Measurements from ENCODE around the gene ACSM5.

The ACSM5 gene

DNA sequence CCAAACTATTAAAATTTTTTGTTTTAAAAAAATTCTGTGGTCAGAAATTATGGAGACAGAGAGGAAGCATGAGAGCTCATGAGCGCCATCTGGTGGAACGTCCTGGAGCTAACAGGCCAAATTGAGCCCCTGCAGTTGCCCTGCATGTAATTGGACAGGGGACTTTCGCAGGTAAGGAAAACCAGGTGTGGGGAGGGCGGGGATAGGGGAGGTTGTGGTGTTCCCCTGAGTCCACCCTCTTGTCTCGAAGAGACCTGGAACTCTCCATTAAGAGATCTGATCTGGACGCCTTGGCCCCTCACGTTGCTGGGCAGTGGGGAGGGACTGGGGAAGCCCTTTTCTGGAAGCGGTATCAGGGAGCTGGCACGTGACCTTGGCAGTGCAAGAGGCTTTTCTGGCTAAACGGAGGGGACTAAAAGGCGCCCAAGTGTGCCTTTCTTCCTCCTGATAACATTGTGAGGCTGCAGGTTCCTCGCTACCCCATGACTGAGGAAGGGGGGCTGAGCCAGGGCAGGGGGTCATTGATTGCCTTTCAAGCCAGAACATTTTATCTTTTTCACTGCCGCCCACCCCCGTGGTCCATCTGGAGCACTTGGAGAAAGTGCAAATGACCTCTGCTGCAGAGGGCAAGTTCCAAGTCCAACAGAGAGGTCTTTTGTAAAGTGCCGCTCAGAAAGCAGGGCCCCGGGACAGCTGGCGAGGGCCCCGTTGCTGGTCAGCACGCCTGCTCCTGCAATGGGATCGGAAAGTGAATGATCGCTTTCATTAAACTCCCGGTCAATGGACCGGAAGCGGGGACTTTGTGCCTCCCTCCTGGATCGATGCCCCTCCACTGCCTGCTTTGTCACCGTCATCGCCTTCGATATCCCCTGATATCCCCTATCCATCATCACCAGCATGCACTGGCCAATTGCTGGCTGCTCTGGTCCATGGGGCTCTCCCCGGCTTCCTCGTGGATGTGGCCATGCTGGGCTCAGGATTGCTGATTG, 23.2 kb upstream of the ACSM5 start:
- Histone ChIP-seq H3K4me1 (ENCODE audit: control insufficient read depth, insufficient read depth, low read length) (no peaks in the 10 kb centered on the region), H3K36me3 (ENCODE audit: insufficient read depth, low read length) (no peaks in the 10 kb centered on the region), H3K4me2 (ENCODE audit: low read length) (no peak overlapping the region), H3K27me3 (ENCODE audit: control insufficient read depth, insufficient read depth, low read length) (peaks cover 5% of the 10 kb centered on the region), H3K4me3 (ENCODE audit: low read length) (no peak overlapping the region), H3K9me3 (replicated peaks; ENCODE audit: low read length) (no peaks in the 10 kb centered on the region), H3K9ac (ENCODE audit: low read depth, low read length) (no peak overlapping the region)

GRCh38 chr16:20387978-20388377, 21.4 kb upstream of the ACSM5 start:
- Histone ChIP-seq H3K9me3 (replicated peaks; ENCODE audit: low read length) (no peaks in the 10 kb centered on the region), H3K36me3 (ENCODE audit: insufficient read depth, low read length) (no peaks in the 10 kb centered on the region), H3K4me2 (ENCODE audit: low read length) (no peak overlapping the region), H3K4me1 (ENCODE audit: control insufficient read depth, insufficient read depth, low read length) (no peaks in the 10 kb centered on the region), H3K27me3 (ENCODE audit: control insufficient read depth, insufficient read depth, low read length) (peaks cover 5% of the 10 kb centered on the region), H3K4me3 (ENCODE audit: low read length) (no peak overlapping the region), H3K9ac (ENCODE audit: low read depth, low read length) (no peak overlapping the region)

DNA sequence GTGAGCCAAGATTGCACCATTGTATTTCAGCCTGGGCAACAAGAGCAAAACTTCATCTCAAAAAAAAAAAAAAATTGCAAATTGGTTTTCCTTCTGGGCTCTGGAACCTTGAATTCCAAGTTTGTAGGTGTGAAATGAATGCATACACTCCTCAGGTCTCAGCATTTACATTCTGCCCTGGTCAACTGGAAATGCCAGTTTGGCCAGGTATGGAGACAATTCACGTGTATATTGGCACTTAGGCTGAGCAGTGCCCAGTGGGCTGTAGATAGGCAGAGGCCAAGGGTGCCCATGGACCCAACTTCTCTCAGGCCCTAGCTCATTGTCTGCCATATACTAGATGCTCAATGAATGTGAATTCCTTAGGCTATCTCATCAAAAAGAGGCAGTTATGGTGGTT, 20.5 kb upstream of the ACSM5 start:
- H3K27me3 ChIP-seq (ENCODE audit: control insufficient read depth, insufficient read depth, low read length): peaks cover 5% of the 10 kb centered on the region
- no peaks in the 10 kb centered on the region for H3K36me3 ChIP-seq (ENCODE audit: insufficient read depth, low read length)
- H3K9me3 ChIP-seq (replicated peaks; ENCODE audit: low read length): no peaks in the 10 kb centered on the region
- no peaks in the 10 kb centered on the region for H3K4me1 ChIP-seq (ENCODE audit: control insufficient read depth, insufficient read depth, low read length)
- no peak overlapping the region for H3K9ac ChIP-seq (ENCODE audit: low read depth, low read length)
- H3K4me2 ChIP-seq (ENCODE audit: low read length): no peak overlapping the region
- H3K4me3 ChIP-seq (ENCODE audit: low read length): no peak overlapping the region

- H3K4me1 ChIP-seq (ENCODE audit: control insufficient read depth, insufficient read depth, low read length): no peaks in the 10 kb centered on the region
- no peaks in the 10 kb centered on the region for H3K9me3 ChIP-seq (replicated peaks; ENCODE audit: low read length)
Measured at GRCh38 chr16:20391045-20391444, 18.3 kb upstream of the ACSM5 start.

DNA sequence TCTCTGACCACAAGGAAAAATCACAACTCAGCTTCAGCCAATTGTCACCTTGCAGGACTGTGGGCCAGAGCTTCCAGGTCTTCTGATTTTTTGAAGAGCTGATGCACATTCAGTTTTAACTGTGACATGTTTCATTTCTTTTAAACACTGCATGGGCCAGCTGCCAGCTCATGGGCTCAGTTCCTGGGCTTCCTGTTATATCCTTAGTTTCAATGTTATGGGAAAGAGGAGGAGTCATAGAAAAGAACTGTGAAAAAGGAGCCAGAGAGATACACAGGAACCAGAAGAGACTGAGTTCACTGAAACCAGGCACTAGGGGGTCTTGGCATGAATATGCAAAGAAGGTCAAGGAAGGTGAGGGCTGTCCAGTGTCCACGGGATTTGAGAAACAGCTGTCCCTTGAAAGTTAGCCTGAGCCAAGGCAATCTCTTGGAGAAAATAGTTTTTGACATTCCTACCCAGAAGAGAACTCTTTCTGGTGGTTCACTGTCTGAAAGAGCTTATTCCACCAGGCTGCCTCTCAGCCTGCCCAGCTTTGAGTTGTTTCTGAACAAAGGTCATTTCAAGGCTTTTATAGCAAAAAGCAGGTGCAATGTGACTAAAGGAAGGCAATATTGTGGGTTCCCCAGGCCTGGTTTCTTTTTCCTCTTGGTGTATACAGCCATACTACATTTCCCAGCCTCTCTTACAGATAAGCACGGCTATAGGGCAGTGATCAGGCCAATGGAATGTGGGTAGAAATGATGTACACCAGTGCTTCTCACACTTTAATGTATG, 15.3 kb upstream of the ACSM5 start:
- Histone ChIP-seq H3K4me1 (ENCODE audit: control insufficient read depth, insufficient read depth, low read length) (no peaks in the 10 kb centered on the region), H3K27me3 (ENCODE audit: control insufficient read depth, insufficient read depth, low read length) (no peaks in the 10 kb centered on the region), H3K36me3 (ENCODE audit: insufficient read depth, low read length) (no peaks in the 10 kb centered on the region), H3K4me2 (ENCODE audit: low read length) (no peak overlapping the region), H3K4me3 (ENCODE audit: low read length) (no peak overlapping the region), H3K9ac (ENCODE audit: low read depth, low read length) (no peak overlapping the region), H3K9me3 (replicated peaks; ENCODE audit: low read length) (no peaks in the 10 kb centered on the region)

More at GRCh38 chr16:20391045-20391444, 18.3 kb upstream of the ACSM5 start:
- Histone ChIP-seq H3K9ac (ENCODE audit: low read depth, low read length) (no peak overlapping the region), H3K27me3 (ENCODE audit: control insufficient read depth, insufficient read depth, low read length) (peaks cover 5% of the 10 kb centered on the region), H3K4me2 (ENCODE audit: low read length) (no peak overlapping the region), H3K4me3 (ENCODE audit: low read length) (no peak overlapping the region), H3K36me3 (ENCODE audit: insufficient read depth, low read length) (no peaks in the 10 kb centered on the region)

GRCh38 chr16:20395946-20396345, 13.4 kb upstream of the ACSM5 start:
- Histone ChIP-seq H3K4me2 (ENCODE audit: low read length) (no peak overlapping the region), H3K9me3 (replicated peaks; ENCODE audit: low read length) (no peaks in the 10 kb centered on the region), H3K36me3 (ENCODE audit: insufficient read depth, low read length) (no peaks in the 10 kb centered on the region), H3K4me3 (ENCODE audit: low read length) (no peak overlapping the region), H3K9ac (ENCODE audit: low read depth, low read length) (no peak overlapping the region), H3K4me1 (ENCODE audit: control insufficient read depth, insufficient read depth, low read length) (no peaks in the 10 kb centered on the region), H3K27me3 (ENCODE audit: control insufficient read depth, insufficient read depth, low read length) (no peaks in the 10 kb centered on the region)

DNA sequence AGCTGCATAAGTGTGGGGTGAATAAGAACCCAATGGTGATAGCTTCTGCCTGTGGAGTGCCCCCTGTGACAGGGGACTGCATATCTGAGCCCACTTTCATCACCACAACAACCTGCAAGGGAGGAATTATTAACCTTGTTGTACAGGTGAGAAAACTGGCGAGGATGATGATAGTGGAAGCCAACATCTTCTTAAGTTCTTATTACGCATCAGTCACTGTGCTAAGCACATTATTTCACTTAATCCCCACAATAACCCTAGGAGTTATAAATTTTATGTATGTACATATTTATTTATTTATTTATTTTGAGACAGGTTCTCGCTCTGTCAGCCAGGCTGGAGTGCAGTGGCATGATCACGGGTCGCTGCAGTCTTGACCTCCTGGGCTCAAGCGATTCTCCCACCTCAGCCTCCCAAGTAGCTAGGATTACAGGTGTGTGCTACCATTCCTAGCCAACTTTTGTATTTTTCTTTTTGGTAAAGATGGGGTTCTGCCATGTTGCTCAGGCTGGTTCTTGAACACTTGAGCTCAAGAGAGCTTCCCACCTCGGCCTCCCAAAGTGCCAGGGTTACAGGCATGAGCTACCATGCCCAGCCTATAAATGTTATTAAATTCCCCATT, 12.4 kb upstream of the ACSM5 start:
- Histone ChIP-seq H3K4me3 (ENCODE audit: low read length) (no peak overlapping the region), H3K36me3 (ENCODE audit: insufficient read depth, low read length) (no peaks in the 10 kb centered on the region), H3K27me3 (ENCODE audit: control insufficient read depth, insufficient read depth, low read length) (no peaks in the 10 kb centered on the region), H3K4me2 (ENCODE audit: low read length) (no peak overlapping the region), H3K9ac (ENCODE audit: low read depth, low read length) (no peak overlapping the region), H3K9me3 (replicated peaks; ENCODE audit: low read length) (no peaks in the 10 kb centered on the region), H3K4me1 (ENCODE audit: control insufficient read depth, insufficient read depth, low read length) (no peaks in the 10 kb centered on the region)

- no peaks in the 10 kb centered on the region for H3K4me1 ChIP-seq (ENCODE audit: control insufficient read depth, insufficient read depth, low read length)
- H3K36me3 ChIP-seq (ENCODE audit: insufficient read depth, low read length): no peaks in the 10 kb centered on the region
- H3K27me3 ChIP-seq (ENCODE audit: control insufficient read depth, insufficient read depth, low read length): no peaks in the 10 kb centered on the region
- H3K4me2 ChIP-seq (ENCODE audit: low read length): no peak overlapping the region
- H3K9ac ChIP-seq (ENCODE audit: low read depth, low read length): no peak overlapping the region
- no peaks in the 10 kb centered on the region for H3K9me3 ChIP-seq (replicated peaks; ENCODE audit: low read length)
- H3K4me3 ChIP-seq (ENCODE audit: low read length): no peak overlapping the region
Measured at GRCh38 chr16:20397468-20398074, 11.8 kb upstream of the ACSM5 start.

- Histone ChIP-seq H3K36me3 (ENCODE audit: insufficient read depth, low read length) (no peaks in the 10 kb centered on the region), H3K9me3 (replicated peaks; ENCODE audit: low read length) (no peaks in the 10 kb centered on the region), H3K4me3 (ENCODE audit: low read length) (no peak overlapping the region), H3K4me1 (ENCODE audit: control insufficient read depth, insufficient read depth, low read length) (no peaks in the 10 kb centered on the region), H3K4me2 (ENCODE audit: low read length) (no peak overlapping the region), H3K27me3 (ENCODE audit: control insufficient read depth, insufficient read depth, low read length) (no peaks in the 10 kb centered on the region), H3K9ac (ENCODE audit: low read depth, low read length) (no peak overlapping the region)
Measured at GRCh38 chr16:20398603-20399002, 10.7 kb upstream of the ACSM5 start.

GRCh38 chr16:20399185-20399584, 10.1 kb upstream of the ACSM5 start:
- Histone ChIP-seq H3K4me3 (ENCODE audit: low read length) (no peak overlapping the region), H3K9ac (ENCODE audit: low read depth, low read length) (no peak overlapping the region), H3K27me3 (ENCODE audit: control insufficient read depth, insufficient read depth, low read length) (no peaks in the 10 kb centered on the region), H3K4me2 (ENCODE audit: low read length) (no peak overlapping the region), H3K9me3 (replicated peaks; ENCODE audit: low read length) (no peaks in the 10 kb centered on the region), H3K36me3 (ENCODE audit: insufficient read depth, low read length) (no peaks in the 10 kb centered on the region), H3K4me1 (ENCODE audit: control insufficient read depth, insufficient read depth, low read length) (no peaks in the 10 kb centered on the region)

DNA sequence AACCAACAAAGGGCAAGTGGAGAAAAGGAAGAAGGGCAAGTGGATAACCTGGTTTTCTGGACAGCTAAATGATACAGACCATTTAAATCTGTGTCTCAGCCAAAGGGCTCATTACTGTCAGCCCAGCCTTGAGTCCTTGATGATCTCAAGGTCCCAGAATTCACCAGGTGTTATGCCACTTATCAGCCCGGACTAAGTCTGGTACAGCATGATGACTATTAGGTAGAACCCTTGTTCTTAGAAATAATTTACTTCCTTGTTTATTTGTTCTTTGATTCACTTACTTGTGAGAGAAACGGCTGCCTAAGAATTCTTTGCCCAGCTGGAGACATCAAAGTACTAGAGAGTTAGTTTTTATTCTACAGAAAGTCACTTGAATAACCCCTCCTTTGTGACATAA, 8.3 kb upstream of the ACSM5 start:
- Histone ChIP-seq H3K9ac (ENCODE audit: low read depth, low read length) (no peak overlapping the region), H3K36me3 (ENCODE audit: insufficient read depth, low read length) (no peaks in the 10 kb centered on the region), H3K4me2 (ENCODE audit: low read length) (no peak overlapping the region), H3K4me1 (ENCODE audit: control insufficient read depth, insufficient read depth, low read length) (no peaks in the 10 kb centered on the region), H3K27me3 (ENCODE audit: control insufficient read depth, insufficient read depth, low read length) (no peaks in the 10 kb centered on the region), H3K9me3 (replicated peaks; ENCODE audit: low read length) (no peaks in the 10 kb centered on the region), H3K4me3 (ENCODE audit: low read length) (no peak overlapping the region)

Data from skeletal muscle satellite cell (primary cell).